Skeletal muscle satellite cell (primary cell): ENCODE data around the gene ZFAND3.
A peak's percentile ranks its signal among the peaks of the same experiment; 100 is the strongest.

Experiments used
- H3K27me3 ChIP-seq: 2 replicates; pipeline ENCODE4 v1.7.0; 2013; ENCODE audit warnings: low read length; ENCODE audit not compliant: control insufficient read depth, insufficient read depth
- H3K36me3 ChIP-seq: 2 replicates; pipeline ENCODE4 v1.7.0; 2013; ENCODE audit warnings: mild to moderate bottlenecking, control low read depth, low read length; ENCODE audit not compliant: insufficient read depth
- H3K4me1 ChIP-seq: 2 replicates; pipeline ENCODE4 v1.7.0; 2013; ENCODE audit warnings: low read length; ENCODE audit not compliant: control insufficient read depth, insufficient read depth
- H3K4me2 ChIP-seq: 2 replicates; pipeline ENCODE4 v1.7.0; 2013; ENCODE audit warnings: mild to moderate bottlenecking, low read length
- H3K4me3 ChIP-seq: 2 replicates; pipeline ENCODE4 v1.7.0; 2013; ENCODE audit warnings: low read length
- H3K9ac ChIP-seq: 2 replicates; pipeline ENCODE4 v1.7.0; 2013; ENCODE audit warnings: mild to moderate bottlenecking, low read depth, low read length, moderate library complexity
- H3K9me3 ChIP-seq: replicated peaks from 2 replicates; pipeline ENCODE4 v1.7.0; 2013; ENCODE audit warnings: mild to moderate bottlenecking, control low read depth, low read length

The ZFAND3 gene

GRCh38 chr6:37819802-37820717 lies 533 bp downstream of the ZFAND3 start:
- Histone ChIP-seq H3K9me3 (no peaks in the 10 kb centered on the region), H3K36me3 (no peaks in the 10 kb centered on the region), H3K9ac (peak overlapping the region; percentile 99), H3K27me3 (no peaks in the 10 kb centered on the region), H3K4me2 (peak overlapping the region; percentile 85), H3K4me3 (peak overlapping the region; percentile 98), H3K4me1 (peaks cover 34% of the 10 kb centered on the region)

DNA sequence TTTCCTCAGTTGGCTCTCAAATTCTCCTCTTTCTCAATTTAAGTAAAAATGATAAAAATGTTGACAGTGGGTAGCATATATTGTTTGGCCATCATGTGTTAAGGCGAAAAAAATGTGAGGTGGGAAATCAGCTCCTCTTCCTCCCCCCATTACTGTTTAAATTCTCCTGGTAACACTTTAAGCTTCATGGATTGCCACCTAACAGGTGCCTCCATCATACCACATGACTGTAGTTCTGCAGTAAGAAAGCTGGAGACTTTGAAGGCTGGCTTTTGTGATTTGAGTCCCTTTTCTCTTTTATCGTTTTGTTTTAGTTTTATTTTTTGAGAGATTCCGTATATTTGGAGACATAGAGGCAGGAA lies 1.2 kb downstream of the ZFAND3 start:
- H3K9me3 ChIP-seq = no peaks in the 10 kb centered on the region
- H3K4me2 ChIP-seq = peak overlapping the region; percentile 85
- no peaks in the 10 kb centered on the region for H3K27me3 ChIP-seq
- no peaks in the 10 kb centered on the region for H3K36me3 ChIP-seq
- H3K4me3 ChIP-seq = peak overlapping the region; percentile 98
- H3K4me1 ChIP-seq = peaks cover 34% of the 10 kb centered on the region
- H3K9ac ChIP-seq = peak overlapping the region; percentile 78

- no peaks in the 10 kb centered on the region for H3K36me3 ChIP-seq
- peak overlapping the region; percentile 78 for H3K9ac ChIP-seq
- H3K27me3 ChIP-seq = no peaks in the 10 kb centered on the region
- no peaks in the 10 kb centered on the region for H3K9me3 ChIP-seq
- H3K4me3 ChIP-seq = peak overlapping the region; percentile 98
- H3K4me1 ChIP-seq = peaks cover 34% of the 10 kb centered on the region
- peak overlapping the region; percentile 85 for H3K4me2 ChIP-seq
Measured at GRCh38 chr6:37821446-37821845, 1.9 kb downstream of the ZFAND3 start.

DNA sequence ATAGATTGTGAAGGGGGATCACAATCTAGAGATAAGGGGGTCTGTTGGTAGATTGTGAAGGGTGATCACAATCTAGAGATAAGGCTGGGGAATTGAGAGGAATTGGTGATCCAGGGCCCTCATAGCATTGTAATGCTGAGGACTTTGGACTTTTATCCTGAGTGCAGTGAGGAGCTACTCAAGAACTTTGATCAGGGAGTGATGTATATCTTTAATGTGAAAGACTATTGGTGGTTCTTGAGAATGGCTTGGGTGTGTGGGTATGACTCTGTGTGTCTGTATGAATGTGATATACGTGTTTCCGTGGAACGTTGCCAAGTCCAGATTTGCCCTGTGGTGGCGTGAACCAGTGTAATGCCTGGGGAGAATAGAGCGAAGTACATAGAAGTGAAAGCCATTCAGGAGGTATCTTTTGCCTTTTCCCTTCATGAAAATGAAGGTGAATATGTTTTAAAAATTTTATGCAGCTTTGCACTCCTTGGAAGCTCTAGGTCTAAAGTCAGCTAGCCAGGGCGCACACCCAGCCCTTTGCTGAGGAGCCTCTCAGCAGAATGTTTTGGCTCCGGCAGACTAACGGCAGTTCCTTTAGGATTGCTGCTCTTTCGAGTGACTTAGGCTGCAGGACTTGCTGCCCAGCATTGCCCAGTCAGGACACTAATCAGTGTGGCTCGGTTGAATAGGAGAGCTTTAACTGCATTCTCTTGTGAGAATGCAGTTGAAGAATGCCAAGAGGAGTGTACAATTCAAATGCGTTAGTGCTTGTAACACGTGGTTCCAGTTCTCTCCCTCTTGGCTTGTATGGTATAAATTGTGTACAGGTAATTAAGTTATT lies 3.5 kb downstream of the ZFAND3 start:
- peak overlapping the region; percentile 24 for H3K4me3 ChIP-seq
- no peaks in the 10 kb centered on the region for H3K9me3 ChIP-seq
- peak overlapping the region; percentile 85 for H3K4me2 ChIP-seq
- no peaks in the 10 kb centered on the region for H3K36me3 ChIP-seq
- H3K9ac ChIP-seq = no peak overlapping the region
- no peaks in the 10 kb centered on the region for H3K27me3 ChIP-seq
- peaks cover 42% of the 10 kb centered on the region for H3K4me1 ChIP-seq

DNA sequence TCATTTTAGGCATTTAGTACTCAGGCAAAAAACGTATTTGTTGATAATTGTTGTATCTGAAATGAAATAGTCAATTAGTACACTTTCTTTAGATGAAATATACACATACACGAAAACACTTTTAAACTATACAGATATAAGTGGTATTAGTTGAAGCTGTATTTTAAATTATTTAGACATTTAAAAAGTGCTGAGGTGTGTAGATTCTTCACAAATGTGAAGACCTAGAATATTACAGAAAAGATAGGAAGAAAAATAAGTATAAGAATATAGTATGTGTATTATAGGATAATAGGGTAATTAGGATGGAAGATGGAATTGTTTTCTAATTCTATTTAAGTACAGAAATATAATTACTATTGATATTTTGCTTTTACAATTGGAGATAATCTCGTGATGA lies 4.6 kb downstream of the ZFAND3 start:
- Histone ChIP-seq H3K4me3 (no peak overlapping the region), H3K27me3 (no peaks in the 10 kb centered on the region), H3K9ac (no peak overlapping the region), H3K9me3 (no peaks in the 10 kb centered on the region), H3K36me3 (no peaks in the 10 kb centered on the region), H3K4me2 (no peak overlapping the region), H3K4me1 (peaks cover 39% of the 10 kb centered on the region)

- Histone ChIP-seq H3K4me2 (no peak overlapping the region), H3K9ac (no peak overlapping the region), H3K4me1 (peaks cover 35% of the 10 kb centered on the region), H3K4me3 (no peak overlapping the region), H3K9me3 (no peaks in the 10 kb centered on the region), H3K36me3 (no peaks in the 10 kb centered on the region), H3K27me3 (no peaks in the 10 kb centered on the region)
Measured at GRCh38 chr6:37826188-37826587, 6.7 kb downstream of the ZFAND3 start.

- no peak overlapping the region for H3K9ac ChIP-seq
- no peaks in the 10 kb centered on the region for H3K36me3 ChIP-seq
- no peaks in the 10 kb centered on the region for H3K27me3 ChIP-seq
- H3K4me3 ChIP-seq = no peak overlapping the region
- H3K4me1 ChIP-seq = peaks cover 27% of the 10 kb centered on the region
- no peak overlapping the region for H3K4me2 ChIP-seq
- H3K9me3 ChIP-seq = no peaks in the 10 kb centered on the region
Measured at GRCh38 chr6:37826993-37827392, 7.5 kb downstream of the ZFAND3 start.

DNA sequence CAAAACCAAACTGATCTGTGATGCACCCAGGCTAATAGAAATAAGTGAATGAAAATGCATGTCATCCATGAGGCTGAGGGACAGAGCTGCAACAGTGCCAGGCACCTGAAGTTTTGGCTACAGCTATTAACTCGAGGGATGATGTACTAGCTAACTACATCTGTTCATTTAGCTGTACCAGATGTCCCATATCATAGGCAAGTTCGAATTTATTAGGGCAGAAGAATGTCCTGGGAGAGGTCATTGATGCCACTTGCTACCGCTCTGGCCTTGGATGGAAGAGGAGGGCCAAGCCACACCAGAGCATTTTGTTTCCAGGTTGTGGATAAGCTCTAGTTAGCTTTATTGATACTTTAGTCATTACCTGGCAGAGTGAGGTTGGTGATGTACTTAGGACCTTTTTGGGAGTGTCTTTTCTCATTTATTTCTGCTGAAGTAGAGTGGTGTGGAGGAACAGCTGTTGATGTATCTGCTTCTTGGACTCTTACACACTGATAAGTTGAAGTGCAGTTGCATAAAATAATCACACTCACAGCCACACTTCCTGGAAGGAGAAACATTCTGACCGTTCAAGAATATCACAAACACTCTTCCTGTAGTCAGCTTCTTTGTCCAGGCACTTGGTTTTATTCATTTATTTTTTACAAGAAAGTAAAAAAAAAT lies 8.2 kb downstream of the ZFAND3 start:
- H3K27me3 ChIP-seq = no peaks in the 10 kb centered on the region
- H3K36me3 ChIP-seq = no peaks in the 10 kb centered on the region
- peaks cover 21% of the 10 kb centered on the region for H3K4me1 ChIP-seq
- no peak overlapping the region for H3K4me2 ChIP-seq
- H3K4me3 ChIP-seq = no peak overlapping the region
- H3K9me3 ChIP-seq = no peaks in the 10 kb centered on the region
- H3K9ac ChIP-seq = no peak overlapping the region

DNA sequence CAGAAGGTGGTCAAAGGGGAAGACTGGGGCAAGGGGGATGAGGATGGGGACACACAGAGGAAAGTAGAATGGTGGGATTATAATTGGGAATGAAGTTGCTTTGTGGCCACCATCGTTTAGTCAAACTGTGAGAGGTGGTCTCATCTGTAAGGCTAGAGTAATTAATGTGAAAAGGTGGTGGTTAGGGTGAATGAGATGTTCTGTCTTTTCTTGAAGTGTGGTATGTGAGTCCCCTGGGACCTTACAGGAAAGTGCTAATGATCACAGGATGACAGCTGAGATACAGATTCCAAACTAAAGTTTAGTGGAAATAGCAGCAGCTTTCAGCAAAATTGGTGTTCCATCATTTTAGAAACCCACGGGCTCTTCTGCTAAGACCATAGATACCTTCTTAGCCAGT lies 10.7 kb downstream of the ZFAND3 start:
- no peaks in the 10 kb centered on the region for H3K27me3 ChIP-seq
- H3K9ac ChIP-seq = no peak overlapping the region
- peaks cover 13% of the 10 kb centered on the region for H3K4me1 ChIP-seq
- no peaks in the 10 kb centered on the region for H3K36me3 ChIP-seq
- no peaks in the 10 kb centered on the region for H3K9me3 ChIP-seq
- no peak overlapping the region for H3K4me3 ChIP-seq
- H3K4me2 ChIP-seq = no peak overlapping the region

GRCh38 chr6:37831457-37831856 lies 11.9 kb downstream of the ZFAND3 start:
- H3K9ac ChIP-seq = no peak overlapping the region
- no peaks in the 10 kb centered on the region for H3K36me3 ChIP-seq
- no peaks in the 10 kb centered on the region for H3K9me3 ChIP-seq
- no peaks in the 10 kb centered on the region for H3K27me3 ChIP-seq
- no peak overlapping the region for H3K4me3 ChIP-seq
- H3K4me2 ChIP-seq = no peak overlapping the region
- peaks cover 13% of the 10 kb centered on the region for H3K4me1 ChIP-seq

GRCh38 chr6:37835923-37836322 lies 16.4 kb downstream of the ZFAND3 start:
- no peak overlapping the region for H3K4me3 ChIP-seq
- no peaks in the 10 kb centered on the region for H3K4me1 ChIP-seq
- H3K9me3 ChIP-seq = no peaks in the 10 kb centered on the region
- H3K36me3 ChIP-seq = peaks cover 5% of the 10 kb centered on the region
- H3K9ac ChIP-seq = no peak overlapping the region
- no peaks in the 10 kb centered on the region for H3K27me3 ChIP-seq
- H3K4me2 ChIP-seq = no peak overlapping the region
